Measurements from ENCODE around the gene RPL34. TPM values are rescaled to one million over a fixed set of nuclear protein-coding genes. Genes with fewer than 3 reads are reported as not detected.
"Not testable (repeated sequence)": the region's sequence is repeated elsewhere in the genome, so short reads cannot be mapped to it uniquely, and the experiment has no call there.

Gene RPL34
- 867 and 894 TPM in 2 replicates for total RNA-seq (2014; rRNA removed; shearing (Covaris generic))

DNA sequence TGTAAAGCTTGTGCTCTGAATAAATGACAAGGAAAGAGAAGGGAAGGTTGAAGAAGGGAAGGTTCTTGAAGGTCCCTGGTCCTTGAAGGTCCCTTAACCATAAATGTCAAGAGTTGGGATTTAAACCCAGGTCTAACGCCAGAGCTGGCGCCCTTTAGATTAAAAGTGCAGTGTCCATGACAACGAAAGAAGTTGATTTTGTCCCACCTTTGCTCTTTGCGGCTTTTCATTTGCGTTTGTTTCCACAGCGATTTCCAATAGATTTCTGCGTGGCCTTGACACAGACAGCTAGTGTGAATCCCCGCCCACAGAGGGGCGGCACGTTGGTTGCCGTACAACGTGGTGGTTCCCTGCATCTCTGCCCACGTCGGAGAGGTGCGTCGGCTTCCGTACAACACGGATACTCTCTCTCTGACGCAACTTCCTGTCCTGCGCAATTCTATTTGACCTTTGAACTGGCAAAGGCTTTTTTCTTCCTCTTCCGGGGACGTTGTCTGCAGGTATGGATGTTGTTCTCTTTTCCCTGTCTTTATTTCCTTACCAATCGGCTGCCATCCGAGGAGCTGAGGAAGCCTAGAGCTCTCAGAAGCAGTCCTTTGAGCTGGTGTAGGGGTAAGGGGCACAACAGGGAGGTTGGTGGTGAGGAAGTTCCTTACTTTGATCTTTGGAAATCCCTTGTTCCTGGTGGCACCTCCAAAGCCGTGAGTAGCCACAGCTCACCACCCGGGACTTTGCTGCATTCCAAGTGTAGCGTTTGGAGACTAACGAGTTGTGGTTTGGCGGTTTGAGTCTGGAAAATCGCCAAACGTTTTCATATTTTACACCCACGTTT lies at the start of gene RPL34:
Gene RPL34, plus strand, starts transcription at position 476 of the 832 bp plus-strand sequence. CDS start 1,384 bp downstream, outside the sequence.
- Histone ChIP-seq H3K36me3 (replicated peaks; ENCODE audit: control insufficient read depth, insufficient read depth, low read length) (peaks cover 25% of the 10 kb centered on the region), H3K27me3 (ENCODE audit: control insufficient read depth, insufficient read depth, low read length) (no peaks in the 10 kb centered on the region), H3K4me3 (ENCODE audit: insufficient read depth, low read depth, low read length) (peak within 1 kb of the TSS; percentile 83)
- DNase-seq, result peak; percentile 63

DNA sequence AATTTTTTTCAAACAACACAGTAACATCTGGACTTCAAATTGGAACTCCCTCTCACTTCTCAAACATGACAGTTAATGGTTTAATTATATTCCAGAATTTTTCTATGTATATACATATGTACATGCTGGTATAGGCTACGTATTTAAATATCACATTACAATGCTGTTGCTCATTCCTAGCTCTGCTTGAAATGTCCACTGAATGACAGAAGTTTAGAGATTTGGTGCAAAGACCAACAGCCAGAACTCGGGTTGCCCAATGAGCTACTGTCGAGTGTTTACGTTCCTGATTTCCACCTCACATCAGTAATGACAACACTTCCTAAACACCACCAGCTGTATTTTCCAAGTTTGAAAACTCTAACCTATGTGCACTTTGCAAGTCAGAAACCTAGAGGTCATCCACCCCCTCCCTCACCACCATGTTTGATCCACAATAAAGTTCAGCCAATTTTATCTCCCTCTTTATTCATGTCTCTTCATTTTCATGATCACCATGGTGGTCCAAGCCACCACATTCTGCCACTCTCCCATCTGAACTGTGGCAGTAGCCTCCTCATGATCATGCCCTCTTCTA lies 49.3 kb upstream of the RPL34 start:
- DNase-seq, result no peak
- Histone ChIP-seq H3K27me3 (ENCODE audit: control insufficient read depth, insufficient read depth, low read length) (no peaks in the 10 kb centered on the region), H3K4me3 (ENCODE audit: insufficient read depth, low read depth, low read length) (no peak overlapping the region), H3K36me3 (replicated peaks; ENCODE audit: control insufficient read depth, insufficient read depth, low read length) (no peaks in the 10 kb centered on the region)

DNA sequence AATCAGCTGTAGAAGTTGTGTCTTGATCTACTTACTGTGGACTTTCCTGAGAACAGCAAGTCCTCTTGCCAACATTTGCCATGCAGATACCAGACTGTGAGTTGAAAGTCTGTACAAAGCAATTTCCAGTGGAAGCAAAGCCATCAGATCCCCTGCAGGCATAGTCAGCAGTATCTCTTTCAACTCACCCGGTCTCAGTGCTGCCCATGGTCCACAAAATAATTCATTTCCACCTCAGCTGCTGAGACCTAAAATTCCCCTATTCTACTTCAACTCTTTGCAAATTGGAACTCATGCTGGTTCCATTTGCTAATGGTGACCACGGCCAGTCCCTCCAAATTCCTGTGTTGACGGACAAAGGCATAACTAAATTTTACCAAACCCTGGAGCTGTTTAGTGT lies 46.0 kb upstream of the RPL34 start:
- H3K36me3 ChIP-seq (replicated peaks; ENCODE audit: control insufficient read depth, insufficient read depth, low read length), result no peaks in the 10 kb centered on the region
- H3K4me3 ChIP-seq (ENCODE audit: insufficient read depth, low read depth, low read length), result no peak overlapping the region
- no peak for DNase-seq
- no peaks in the 10 kb centered on the region for H3K27me3 ChIP-seq (ENCODE audit: control insufficient read depth, insufficient read depth, low read length)

DNA sequence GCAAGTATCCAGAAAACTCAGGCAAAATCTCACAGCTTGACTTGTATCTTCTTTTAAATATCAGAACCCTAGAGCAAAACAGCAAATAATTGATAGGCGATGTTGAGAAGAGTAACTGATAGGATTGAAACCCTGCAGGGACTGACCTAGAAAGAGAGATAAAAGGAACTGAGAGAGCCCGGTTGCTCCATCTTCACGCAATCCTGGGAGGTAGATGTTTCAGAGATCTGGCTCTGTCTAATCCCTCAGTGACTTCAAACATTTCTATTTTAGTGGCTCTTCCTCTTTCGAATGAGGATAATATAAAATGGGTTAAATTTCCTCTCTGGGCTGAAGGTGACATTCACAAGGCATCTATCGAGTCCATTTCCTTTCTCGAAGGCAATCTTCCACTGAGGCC lies 39.3 kb upstream of the RPL34 start:
- H3K27me3 ChIP-seq (ENCODE audit: control insufficient read depth, insufficient read depth, low read length), result no peaks in the 10 kb centered on the region
- H3K36me3 ChIP-seq (replicated peaks; ENCODE audit: control insufficient read depth, insufficient read depth, low read length), result no peaks in the 10 kb centered on the region
- DNase-seq, result no peak
- H3K4me3 ChIP-seq (ENCODE audit: insufficient read depth, low read depth, low read length), result no peak overlapping the region

DNA sequence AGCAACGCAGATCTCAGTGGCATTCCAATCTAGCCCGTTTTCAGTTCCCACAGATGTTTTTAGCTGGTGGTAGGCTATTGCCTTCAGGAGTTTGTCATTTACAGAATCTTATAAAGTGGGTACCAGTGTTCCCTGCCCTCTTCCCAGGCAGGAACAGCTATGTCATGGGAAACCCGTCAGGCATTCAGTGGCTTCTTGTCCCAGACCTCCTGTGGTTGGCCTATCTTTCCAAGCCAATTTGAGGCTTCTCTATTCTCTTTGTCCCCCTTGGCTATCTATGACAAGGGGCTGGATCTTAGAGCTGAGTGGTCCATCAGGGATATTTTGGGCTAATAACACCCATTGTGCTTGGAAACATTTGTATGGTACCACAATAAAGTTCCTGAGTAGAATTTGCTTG lies 33.6 kb upstream of the RPL34 start:
- H3K4me3 ChIP-seq (ENCODE audit: insufficient read depth, low read depth, low read length), result no peak overlapping the region
- no peak for DNase-seq
- H3K27me3 ChIP-seq (ENCODE audit: control insufficient read depth, insufficient read depth, low read length), result no peaks in the 10 kb centered on the region; the same call in 1 of the 2 replicates
- H3K36me3 ChIP-seq (replicated peaks; ENCODE audit: control insufficient read depth, insufficient read depth, low read length), result no peaks in the 10 kb centered on the region

DNA sequence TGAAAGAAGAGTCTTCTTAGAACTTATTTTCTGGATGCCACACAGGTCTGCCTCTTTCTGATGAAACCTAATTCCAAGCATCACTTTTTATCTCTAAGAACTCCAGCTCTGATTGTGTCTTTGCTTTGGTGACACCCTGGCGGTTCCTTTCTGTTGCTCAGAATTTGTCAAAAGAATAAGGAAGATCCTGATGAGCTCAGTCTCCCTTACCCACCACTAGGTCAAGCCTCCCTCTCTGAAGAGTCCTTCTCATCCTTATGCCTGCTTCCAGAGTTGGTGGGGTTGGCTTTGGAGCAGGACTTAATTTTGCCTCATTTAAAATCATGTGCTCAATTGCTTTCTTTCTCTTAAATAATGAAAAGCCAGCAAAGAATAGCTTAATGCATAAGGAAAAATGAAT lies 31.5 kb upstream of the RPL34 start:
- Histone ChIP-seq H3K36me3 (replicated peaks; ENCODE audit: control insufficient read depth, insufficient read depth, low read length) (no peaks in the 10 kb centered on the region), H3K4me3 (ENCODE audit: insufficient read depth, low read depth, low read length) (no peak overlapping the region), H3K27me3 (ENCODE audit: control insufficient read depth, insufficient read depth, low read length) (no peaks in the 10 kb centered on the region; the same call in 1 of the 2 replicates)
- peak; percentile 13 for DNase-seq

DNA sequence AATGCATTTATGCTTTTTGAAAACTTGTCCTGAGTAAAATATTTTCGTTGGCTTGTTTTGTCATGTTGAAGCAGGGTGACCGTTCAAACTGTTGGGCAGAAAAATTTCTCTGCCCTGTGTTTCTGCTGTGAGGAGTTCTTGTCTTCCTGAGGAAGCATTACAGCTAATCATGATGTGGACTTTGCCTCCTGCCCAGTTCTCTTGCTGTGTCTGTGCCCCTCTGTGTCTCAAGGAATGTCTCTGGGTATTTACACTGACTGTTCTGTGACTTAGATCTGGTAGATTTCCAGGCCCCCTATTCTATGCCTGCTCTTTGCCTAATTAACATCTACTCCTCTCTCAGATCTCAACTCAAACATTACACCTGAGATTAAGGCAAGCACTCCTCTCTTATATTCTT lies 30.4 kb upstream of the RPL34 start:
- DNase-seq, result no peak
- H3K36me3 ChIP-seq (replicated peaks; ENCODE audit: control insufficient read depth, insufficient read depth, low read length), result no peaks in the 10 kb centered on the region
- H3K4me3 ChIP-seq (ENCODE audit: insufficient read depth, low read depth, low read length), result no peak overlapping the region
- H3K27me3 ChIP-seq (ENCODE audit: control insufficient read depth, insufficient read depth, low read length), result no peaks in the 10 kb centered on the region; the same call in 1 of the 2 replicates

DNA sequence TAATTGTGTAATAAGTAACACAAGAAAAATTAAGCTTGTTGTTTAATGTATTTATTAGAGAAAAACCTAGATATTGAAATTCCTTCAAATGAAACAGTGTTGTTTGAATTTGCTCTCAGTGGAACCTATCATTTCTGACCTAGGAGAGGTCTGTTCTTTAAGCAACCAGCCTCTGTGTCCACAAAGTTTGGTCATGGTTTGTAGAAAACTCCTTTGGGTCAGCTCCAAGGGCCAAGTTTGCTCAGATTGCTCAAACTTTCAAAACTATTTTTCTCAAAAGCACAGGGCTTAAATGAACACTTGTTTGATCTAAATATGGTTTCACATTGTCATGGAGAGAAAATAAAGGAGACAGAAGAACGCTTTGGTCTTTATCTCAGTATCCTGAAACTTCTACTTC lies 29.6 kb upstream of the RPL34 start:
- DNase-seq, result no peak
- Histone ChIP-seq H3K27me3 (ENCODE audit: control insufficient read depth, insufficient read depth, low read length) (no peaks in the 10 kb centered on the region; the same call in 1 of the 2 replicates), H3K4me3 (ENCODE audit: insufficient read depth, low read depth, low read length) (no peak overlapping the region), H3K36me3 (replicated peaks; ENCODE audit: control insufficient read depth, insufficient read depth, low read length) (no peaks in the 10 kb centered on the region)

DNA sequence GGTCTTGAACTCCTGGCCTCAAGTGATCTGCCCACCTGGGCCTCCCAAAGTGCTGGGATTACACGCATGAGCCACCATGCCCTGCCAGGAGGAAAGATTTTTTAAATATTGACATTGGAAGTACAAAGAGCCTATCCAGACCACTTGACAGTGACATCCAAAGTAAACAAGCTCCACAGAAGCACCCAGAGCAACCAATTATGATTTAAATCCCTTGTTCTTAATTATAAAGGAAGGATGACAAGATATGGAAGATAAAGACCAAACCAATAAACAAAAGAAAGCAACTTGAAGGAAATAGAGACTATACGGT lies 27.7 kb upstream of the RPL34 start:
- peak; percentile 19 for DNase-seq
- Histone ChIP-seq H3K4me3 (ENCODE audit: insufficient read depth, low read depth, low read length) (no peak overlapping the region), H3K36me3 (replicated peaks; ENCODE audit: control insufficient read depth, insufficient read depth, low read length) (no peaks in the 10 kb centered on the region), H3K27me3 (ENCODE audit: control insufficient read depth, insufficient read depth, low read length) (no peaks in the 10 kb centered on the region; the same call in 1 of the 2 replicates)

DNA sequence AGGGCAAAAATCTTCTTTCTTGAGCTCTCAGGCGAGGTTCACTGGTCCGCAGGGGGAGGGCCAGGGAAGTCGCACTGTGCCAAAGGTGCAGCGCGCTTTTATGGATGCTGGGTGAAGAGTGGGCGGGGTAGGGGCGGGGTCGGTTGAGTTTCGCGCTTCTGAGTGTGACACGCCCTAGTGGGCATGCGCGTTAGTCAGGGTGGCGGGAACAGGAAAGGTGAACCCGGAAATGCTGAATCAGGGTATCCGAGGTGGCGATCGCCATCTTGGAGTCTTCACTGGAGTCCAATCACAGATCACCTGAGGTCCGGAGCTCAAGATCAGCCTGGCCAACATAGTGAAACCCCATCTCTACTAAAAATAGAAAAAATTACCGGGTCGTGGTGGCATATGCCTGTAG lies 26.1 kb upstream of the RPL34 start:
- not testable (repeated sequence) for DNase-seq; H3K27me3 ChIP-seq (ENCODE audit: control insufficient read depth, insufficient read depth, low read length); H3K4me3 ChIP-seq (ENCODE audit: insufficient read depth, low read depth, low read length); H3K36me3 ChIP-seq (replicated peaks; ENCODE audit: control insufficient read depth, insufficient read depth, low read length)

DNA sequence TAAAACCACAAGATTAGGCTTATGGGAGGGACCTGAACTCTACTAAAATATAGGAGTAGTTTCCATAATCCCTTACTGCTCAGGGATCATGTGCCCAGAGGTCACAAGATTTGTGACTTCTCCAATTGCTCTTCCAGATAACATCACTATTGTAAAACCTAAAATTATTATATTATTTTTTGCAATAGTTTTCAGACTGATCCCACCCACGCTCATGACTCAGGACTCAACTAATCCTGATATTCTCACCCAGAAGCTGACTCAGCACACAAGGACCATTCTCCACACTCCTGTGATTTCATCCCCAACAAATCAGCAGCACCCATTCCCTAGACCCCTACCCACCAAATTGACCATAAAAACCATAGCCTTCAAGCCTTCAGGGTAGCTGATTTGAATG lies 24.0 kb upstream of the RPL34 start:
- H3K4me3 ChIP-seq (ENCODE audit: insufficient read depth, low read depth, low read length), result no peak overlapping the region
- DNase-seq, result no peak
- H3K36me3 ChIP-seq (replicated peaks; ENCODE audit: control insufficient read depth, insufficient read depth, low read length), result no peaks in the 10 kb centered on the region
- H3K27me3 ChIP-seq (ENCODE audit: control insufficient read depth, insufficient read depth, low read length), result no peaks in the 10 kb centered on the region; the same call in 1 of the 2 replicates

DNA sequence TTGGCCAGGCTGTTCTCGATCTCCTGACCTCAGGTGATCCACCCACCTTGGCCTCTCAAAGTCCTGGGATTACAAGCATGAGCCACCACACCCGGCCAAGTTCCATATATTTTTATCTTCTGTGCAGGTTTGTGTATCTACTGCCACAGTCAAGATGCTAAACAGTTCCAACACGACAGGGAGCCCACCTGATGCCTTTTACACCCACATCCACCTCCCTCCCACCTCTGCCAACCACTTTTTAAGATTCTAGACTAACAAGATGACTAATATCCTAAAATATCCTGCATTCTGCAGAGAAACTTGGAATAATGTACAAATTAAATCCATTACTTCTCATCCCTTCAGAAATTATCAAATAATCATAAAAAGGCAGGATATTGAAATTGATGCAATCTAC lies 19.3 kb upstream of the RPL34 start:
- no peak for DNase-seq
- Histone ChIP-seq H3K27me3 (ENCODE audit: control insufficient read depth, insufficient read depth, low read length) (no peaks in the 10 kb centered on the region), H3K4me3 (ENCODE audit: insufficient read depth, low read depth, low read length) (no peak overlapping the region), H3K36me3 (replicated peaks; ENCODE audit: control insufficient read depth, insufficient read depth, low read length) (no peaks in the 10 kb centered on the region)

DNA sequence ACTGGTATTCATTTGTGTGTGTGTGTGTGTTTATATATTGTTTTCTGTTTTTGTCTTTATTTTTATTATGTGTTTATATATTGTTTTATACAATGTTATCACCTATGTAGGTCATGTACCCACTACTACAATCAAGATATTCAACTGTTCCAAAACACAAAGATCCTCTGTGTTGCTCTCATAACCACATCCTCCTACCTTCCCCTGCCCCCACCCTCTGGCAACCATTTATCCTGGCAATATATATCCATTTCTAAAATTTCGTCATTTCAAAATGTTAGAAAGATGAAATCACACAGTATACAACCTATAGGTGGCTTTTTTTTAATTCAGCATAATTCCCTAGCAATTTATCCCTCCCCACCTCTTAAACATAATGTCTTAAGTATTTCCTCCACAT lies 18.8 kb upstream of the RPL34 start:
- DNase-seq, result no peak
- no peaks in the 10 kb centered on the region for H3K27me3 ChIP-seq (ENCODE audit: control insufficient read depth, insufficient read depth, low read length)
- H3K4me3 ChIP-seq (ENCODE audit: insufficient read depth, low read depth, low read length), result no peak overlapping the region
- no peaks in the 10 kb centered on the region for H3K36me3 ChIP-seq (replicated peaks; ENCODE audit: control insufficient read depth, insufficient read depth, low read length)

DNA sequence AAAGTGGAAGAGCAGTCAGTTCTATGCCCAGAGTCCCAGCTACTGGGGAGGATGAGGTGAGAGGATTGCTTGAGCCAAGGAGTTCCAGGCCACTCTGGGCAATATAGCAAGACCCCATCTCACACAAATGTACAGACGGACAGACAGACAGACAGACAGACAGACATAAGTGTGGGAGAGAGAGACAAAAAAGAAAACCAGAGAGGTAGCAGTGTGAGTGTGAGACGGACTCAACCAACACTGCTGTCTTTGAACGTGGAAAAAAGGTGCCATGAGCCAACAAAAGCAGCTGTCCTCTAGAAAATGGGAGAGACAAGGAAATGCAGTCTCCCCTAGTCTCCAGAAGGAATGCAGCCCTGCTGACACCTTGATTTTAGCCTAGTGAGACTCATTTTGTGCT lies 18.2 kb upstream of the RPL34 start:
- no peaks in the 10 kb centered on the region for H3K27me3 ChIP-seq (ENCODE audit: control insufficient read depth, insufficient read depth, low read length)
- no peak for DNase-seq
- H3K36me3 ChIP-seq (replicated peaks; ENCODE audit: control insufficient read depth, insufficient read depth, low read length), result no peaks in the 10 kb centered on the region
- H3K4me3 ChIP-seq (ENCODE audit: insufficient read depth, low read depth, low read length), result no peak overlapping the region

DNA sequence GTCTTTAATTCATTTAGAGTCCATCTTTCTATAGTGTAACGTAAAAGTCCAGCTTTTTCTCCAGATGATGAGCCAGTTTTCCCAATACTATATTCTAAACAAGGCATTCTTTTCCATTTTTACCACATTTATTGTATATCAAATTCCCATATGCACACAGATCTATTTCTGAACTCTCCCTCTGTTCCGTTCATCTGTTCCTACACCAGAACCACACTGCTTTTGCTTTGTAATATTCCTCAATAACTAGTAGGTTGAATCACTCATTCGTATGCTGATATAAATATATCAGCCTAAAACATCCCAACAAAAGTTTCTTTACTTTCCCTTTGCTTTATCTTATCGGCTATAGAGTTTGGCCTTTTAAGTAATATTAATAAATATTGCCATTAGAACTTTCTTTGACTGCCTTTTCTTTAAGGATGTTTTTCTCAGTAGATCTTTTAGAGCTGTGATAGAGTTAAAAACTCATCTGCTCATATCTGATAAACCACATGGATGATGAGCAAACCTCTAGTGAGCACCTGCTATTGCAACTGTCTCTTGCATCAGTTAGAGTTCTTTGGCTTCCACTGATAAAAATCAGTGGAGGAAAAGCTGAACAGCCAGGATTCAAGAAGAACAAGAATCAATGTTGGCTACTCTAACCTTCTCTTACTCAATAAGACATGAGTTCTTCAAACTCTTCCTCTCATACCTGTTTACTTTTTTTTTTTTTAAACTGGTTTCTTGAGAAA lies 13.1 kb upstream of the RPL34 start:
- DNase-seq, result no peak
- H3K27me3 ChIP-seq (ENCODE audit: control insufficient read depth, insufficient read depth, low read length), result no peaks in the 10 kb centered on the region
- no peak overlapping the region for H3K4me3 ChIP-seq (ENCODE audit: insufficient read depth, low read depth, low read length)
- no peaks in the 10 kb centered on the region for H3K36me3 ChIP-seq (replicated peaks; ENCODE audit: control insufficient read depth, insufficient read depth, low read length)

Data from H7 (cell line).